Neutrophil (primary cell): ENCODE results near the gene MTOR.

Source experiments
- H3K27ac ChIP-seq: fragments of 200-600 bp; sonication (generic); 2 replicates; pipeline ENCODE4 v1.5.1; 2016; ENCODE audit warnings: mild to moderate bottlenecking, moderate library complexity
- H3K27me3 ChIP-seq: fragments of 200-600 bp; sonication (generic); 2 replicates; pipeline ENCODE4 v1.6.0; 2016; ENCODE audit warnings: mild to moderate bottlenecking
- H3K36me3 ChIP-seq: fragments of 200-600 bp; sonication (generic); 2 replicates; pipeline ENCODE4 v1.5.1; 2017
- H3K4me1 ChIP-seq, 2 experiments: fragments of 200-600 bp in 1 of 2; sonication (generic) in 1 of 2; 1 replicate in 1 of 2; 2 replicates in 1 of 2; pipeline versions ENCODE4 v1.5.1 to v1.6.1; 2013 to 2016; ENCODE audit warnings: low read depth in 1 of 2, low read length in 1 of 2, mild to moderate bottlenecking in 1 of 2, moderate library complexity in 1 of 2; ENCODE audit not compliant: control insufficient read depth in 1 of 2, insufficient read depth in 1 of 2
- H3K4me3 ChIP-seq, 2 experiments: fragments of 200-600 bp in 1 of 2; sonication (generic) in 1 of 2; 1 replicate in 1 of 2; 2 replicates in 1 of 2; pipeline ENCODE4 v1.5.1; 2013 to 2016; ENCODE audit warnings: low read depth in 1 of 2, low read length in 1 of 2, mild to moderate bottlenecking in 1 of 2, moderate library complexity in 1 of 2
- H3K9me3 ChIP-seq: fragments of 200-600 bp; sonication (generic); 2 replicates; pipeline ENCODE4 v1.5.1; 2016
- TF ChIP-seq, protein P1 (sequence below): fragments of 200-600 bp; sonication (generic); IDR thresholded peaks from 2 replicates; pipeline ENCODE4 v1.5.1; 2016; ENCODE audit warnings: antibody characterized with exemption

The MTOR gene

DNA sequence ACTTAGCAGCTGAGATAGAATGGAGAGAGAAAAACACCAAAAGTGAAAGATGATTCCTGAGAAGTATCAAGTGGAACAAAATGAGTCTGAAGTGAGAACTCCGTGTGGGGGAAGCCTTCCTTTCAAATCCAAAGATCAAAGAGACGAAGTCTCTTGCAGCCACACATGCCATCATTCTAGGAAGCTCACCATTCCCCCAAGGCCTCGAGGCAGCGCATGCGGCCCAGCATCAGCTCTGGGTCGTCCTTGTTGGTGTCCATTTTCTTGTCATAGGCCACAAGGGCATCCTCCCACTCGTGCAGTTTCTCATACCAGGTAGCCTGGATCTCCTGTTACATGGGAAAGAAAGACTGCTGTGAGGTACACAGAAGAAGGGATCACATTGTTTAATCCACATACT lies 105.4 kb downstream of the MTOR start:
- no peak overlapping the region for H3K4me3 ChIP-seq
- H3K27me3 ChIP-seq = no peaks in the 10 kb centered on the region
- peaks cover 59% of the 10 kb centered on the region for H3K36me3 ChIP-seq
- H3K27ac ChIP-seq = no peak overlapping the region
- H3K9me3 ChIP-seq = no peaks in the 10 kb centered on the region
- H3K4me1 ChIP-seq = no peaks in the 10 kb centered on the region
- TF ChIP-seq, protein P1, sequence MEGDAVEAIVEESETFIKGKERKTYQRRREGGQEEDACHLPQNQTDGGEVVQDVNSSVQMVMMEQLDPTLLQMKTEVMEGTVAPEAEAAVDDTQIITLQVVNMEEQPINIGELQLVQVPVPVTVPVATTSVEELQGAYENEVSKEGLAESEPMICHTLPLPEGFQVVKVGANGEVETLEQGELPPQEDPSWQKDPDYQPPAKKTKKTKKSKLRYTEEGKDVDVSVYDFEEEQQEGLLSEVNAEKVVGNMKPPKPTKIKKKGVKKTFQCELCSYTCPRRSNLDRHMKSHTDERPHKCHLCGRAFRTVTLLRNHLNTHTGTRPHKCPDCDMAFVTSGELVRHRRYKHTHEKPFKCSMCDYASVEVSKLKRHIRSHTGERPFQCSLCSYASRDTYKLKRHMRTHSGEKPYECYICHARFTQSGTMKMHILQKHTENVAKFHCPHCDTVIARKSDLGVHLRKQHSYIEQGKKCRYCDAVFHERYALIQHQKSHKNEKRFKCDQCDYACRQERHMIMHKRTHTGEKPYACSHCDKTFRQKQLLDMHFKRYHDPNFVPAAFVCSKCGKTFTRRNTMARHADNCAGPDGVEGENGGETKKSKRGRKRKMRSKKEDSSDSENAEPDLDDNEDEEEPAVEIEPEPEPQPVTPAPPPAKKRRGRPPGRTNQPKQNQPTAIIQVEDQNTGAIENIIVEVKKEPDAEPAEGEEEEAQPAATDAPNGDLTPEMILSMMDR = no peak

DNA sequence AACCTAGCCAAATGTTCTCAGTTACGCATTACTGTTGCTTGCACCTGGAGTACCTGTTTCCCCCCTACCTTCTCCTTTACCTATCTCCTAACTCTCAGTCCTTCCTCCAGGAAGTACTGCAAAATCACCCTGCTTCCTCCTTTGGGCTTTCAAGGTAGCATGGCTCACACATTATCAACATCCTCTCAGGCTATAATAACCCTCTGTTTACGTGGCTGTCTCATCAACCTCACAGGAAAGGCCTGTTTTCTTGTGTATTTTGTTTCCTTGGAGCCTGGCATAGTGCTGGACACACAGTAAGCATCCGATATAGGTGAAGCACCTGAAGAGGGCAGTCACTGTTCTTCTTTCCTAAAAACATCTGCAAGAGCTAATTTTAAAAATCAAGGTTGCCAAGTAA lies 105.9 kb downstream of the MTOR start:
- TF ChIP-seq, protein P1 = no peak
- Histone ChIP-seq H3K4me3 (no peak overlapping the region), H3K4me1 (no peaks in the 10 kb centered on the region), H3K27me3 (no peaks in the 10 kb centered on the region), H3K36me3 (peaks cover 60% of the 10 kb centered on the region), H3K27ac (peak overlapping the region; percentile 7), H3K9me3 (no peaks in the 10 kb centered on the region)

DNA sequence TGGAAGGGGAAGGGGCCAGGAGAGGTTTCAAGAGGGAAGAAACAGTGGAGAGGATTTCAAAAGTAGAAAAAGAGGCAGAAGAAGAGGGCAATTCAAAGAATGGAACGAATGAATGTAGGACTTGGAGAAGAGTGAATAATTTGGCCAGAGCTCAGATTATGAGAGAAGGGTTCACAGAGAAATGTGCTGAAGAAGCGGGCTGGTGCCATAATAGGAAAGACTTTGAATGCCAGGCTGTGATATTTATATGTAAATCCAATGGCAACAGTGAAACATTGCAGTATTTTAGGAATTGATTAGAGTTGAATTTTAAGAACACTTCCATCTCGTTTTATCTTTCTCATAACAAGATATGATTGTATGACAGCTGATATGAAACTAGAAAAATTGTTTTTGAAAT lies 109.2 kb downstream of the MTOR start:
- H3K27me3 ChIP-seq = no peaks in the 10 kb centered on the region
- no peaks in the 10 kb centered on the region for H3K9me3 ChIP-seq
- H3K36me3 ChIP-seq = peaks cover 70% of the 10 kb centered on the region
- H3K4me1 ChIP-seq = no peaks in the 10 kb centered on the region
- no peak overlapping the region for H3K27ac ChIP-seq
- TF ChIP-seq, protein P1 = no peak
- H3K4me3 ChIP-seq = no peak overlapping the region

DNA sequence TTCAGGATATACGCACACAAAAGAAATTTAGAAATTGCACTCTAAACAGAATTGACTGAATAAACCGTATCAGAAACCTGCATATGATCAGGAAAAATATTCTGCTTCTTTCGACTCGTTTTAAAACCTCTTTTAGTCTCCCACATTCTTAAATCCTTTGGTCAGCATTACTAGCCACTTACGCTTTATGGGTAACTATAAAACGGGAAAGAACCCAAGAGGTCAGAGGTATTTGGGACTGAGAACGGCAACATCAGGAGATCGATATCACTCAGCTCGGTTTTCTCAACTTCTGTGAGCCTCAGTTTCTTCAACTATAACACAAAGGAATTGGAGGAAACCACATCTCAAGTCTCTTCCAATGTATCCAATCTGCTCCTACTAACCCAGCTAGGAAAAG lies 109.6 kb downstream of the MTOR start:
- H3K9me3 ChIP-seq = no peaks in the 10 kb centered on the region
- H3K36me3 ChIP-seq = peaks cover 73% of the 10 kb centered on the region
- H3K27ac ChIP-seq = no peak overlapping the region
- H3K4me3 ChIP-seq = no peak overlapping the region
- H3K4me1 ChIP-seq = no peaks in the 10 kb centered on the region
- H3K27me3 ChIP-seq = no peaks in the 10 kb centered on the region
- TF ChIP-seq, protein P1 = no peak

DNA sequence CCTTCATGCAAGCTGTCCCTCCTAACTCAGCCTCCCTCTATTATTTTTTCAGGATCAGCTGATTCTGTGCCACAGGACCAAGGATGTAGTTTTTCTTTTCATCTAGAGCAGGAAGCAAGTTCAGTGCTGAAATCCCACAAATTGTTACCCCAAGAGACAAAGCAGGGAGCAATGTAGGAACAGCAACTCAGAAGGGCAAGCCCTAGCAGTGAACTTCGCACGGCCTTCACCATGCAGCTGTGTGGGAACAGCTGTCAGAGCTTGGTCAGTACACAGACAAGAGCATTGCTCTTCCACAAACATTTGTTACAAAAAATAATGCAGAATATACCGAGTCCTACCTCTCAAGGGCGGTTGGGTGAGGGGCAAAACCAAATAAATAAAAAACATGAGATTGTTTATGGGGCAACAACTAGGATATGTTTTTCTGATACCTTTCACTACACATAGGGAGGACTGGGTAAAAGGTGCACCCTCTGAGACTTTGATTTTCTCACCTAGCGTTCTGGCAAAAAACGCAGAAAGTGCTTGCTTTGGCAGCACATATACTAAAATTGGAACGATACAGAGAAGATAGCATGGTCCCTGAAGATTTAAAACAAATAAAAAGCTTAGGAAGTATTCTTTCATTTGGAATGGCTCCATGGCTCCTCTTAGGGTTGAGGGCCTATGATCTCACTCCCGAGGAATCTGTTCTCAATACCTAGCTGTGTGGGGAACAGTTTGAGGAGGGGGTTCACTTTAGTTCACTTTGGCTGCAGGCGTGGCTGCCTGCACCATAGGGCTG lies 110.3 kb downstream of the MTOR start:
- Histone ChIP-seq H3K9me3 (no peaks in the 10 kb centered on the region), H3K36me3 (peaks cover 73% of the 10 kb centered on the region), H3K27ac (no peak overlapping the region), H3K4me1 (no peaks in the 10 kb centered on the region), H3K27me3 (no peaks in the 10 kb centered on the region), H3K4me3 (no peak overlapping the region)
- TF ChIP-seq, protein P1 = no peak
